ENCODE results near the gene PLVAP. TPM values are rescaled to one million over a fixed set of nuclear protein-coding genes. Genes with fewer than 3 reads are reported as not detected.

PLVAP gene
- total RNA-seq, 2 experiments from 2014 or later: not detected

- no peak overlapping the region for H3K27ac Mint-ChIP-seq
- no peak overlapping the region for H3K4me3 Mint-ChIP-seq
- no peaks in the 10 kb centered on the region for H3K9me3 Mint-ChIP-seq
- POLR2A ChIA-PET: no interaction called here
- peaks cover 45% of the 10 kb centered on the region for H3K36me3 Mint-ChIP-seq (ENCODE audit: low read depth)
- no peaks in the 10 kb centered on the region for H3K27me3 Mint-ChIP-seq
- CTCF ChIA-PET: interaction anchor here (1.5 kb wide), 1 partner anchor 9 kb away, joined by 7 read pairs; the partner anchor contains the start of gene MVB12A
- H3K4me1 Mint-ChIP-seq: peaks cover 35% of the 10 kb centered on the region
- no peak for DNase-seq
Measured at GRCh38 chr19:17409990-17410389, 32.8 kb upstream of the PLVAP start.

GRCh38 chr19:17406887-17407196 is 29.7 kb upstream of the PLVAP start:
- ChIA-PET POLR2A (interaction anchor here (1.1 to 2.7 kb wide), 2 partner anchors 13 to 14 kb away, joined by 3 to 14 read pairs; partner anchors contain the start of gene MVB12A), CTCF (interaction anchor here (0.7 to 1.2 kb wide), 3 partner anchors 9 to 21 kb away, joined by 3 to 4 read pairs (median 3); no protein-coding TSS in a partner anchor)
- Mint-ChIP-seq H3K4me3 (peak overlapping the region; percentile 96), H3K27me3 (no peaks in the 10 kb centered on the region), H3K27ac (peak overlapping the region; percentile 95), H3K36me3 (ENCODE audit: low read depth) (peaks cover 37% of the 10 kb centered on the region), H3K9me3 (no peaks in the 10 kb centered on the region), H3K4me1 (peaks cover 43% of the 10 kb centered on the region)
- no peak for DNase-seq

DNA sequence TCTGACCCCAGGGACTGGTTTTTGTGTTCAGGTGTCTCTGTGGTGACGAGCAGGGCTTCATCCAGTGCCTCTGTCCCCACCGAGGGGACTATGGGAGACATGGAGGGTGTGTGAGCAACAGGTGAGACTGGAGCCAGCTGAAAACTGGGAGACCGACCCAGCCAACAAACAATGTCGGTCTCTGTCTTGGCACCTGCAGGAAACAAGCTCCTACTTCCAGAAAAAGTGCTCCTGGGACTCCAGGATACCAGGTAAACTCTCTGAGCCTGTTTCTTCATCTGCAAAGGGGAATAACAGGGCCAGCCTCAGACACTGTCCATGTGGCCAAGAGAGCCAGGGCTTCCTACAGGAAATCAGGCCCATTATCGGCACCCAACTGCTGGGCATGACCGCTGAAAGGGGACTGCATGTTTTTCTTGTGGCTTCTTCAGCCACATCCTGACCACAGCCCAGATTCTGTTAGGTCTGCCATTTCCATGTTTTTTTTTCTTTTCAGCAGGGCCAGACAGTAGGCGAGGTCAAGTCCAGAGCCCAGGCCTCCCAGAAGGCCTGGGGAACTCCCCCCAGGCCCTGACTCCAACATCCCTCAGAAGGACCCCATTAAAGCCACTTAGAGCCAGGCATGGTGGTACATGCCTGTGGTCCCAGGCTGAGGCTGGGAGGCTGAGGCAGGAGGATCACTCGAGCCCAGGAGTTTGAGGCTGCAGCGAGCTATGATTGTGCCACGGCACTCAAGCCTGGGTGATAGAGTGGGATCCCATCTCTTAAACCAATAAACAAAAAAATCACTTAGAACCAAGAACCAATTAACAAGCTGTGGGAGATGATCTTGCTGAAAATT is 29.1 kb upstream of the PLVAP start:
- CTCF ChIA-PET: interaction anchor here (0.7 to 1.4 kb wide), 8 partner anchors 9 to 453 kb away, joined by 3 to 4 read pairs (median 3); partner anchors contain the start of genes MRPL34, MVB12A and RPL18A
- H3K4me3 Mint-ChIP-seq: peak overlapping the region; percentile 96
- peaks cover 42% of the 10 kb centered on the region for H3K4me1 Mint-ChIP-seq
- peak; percentile 44 for DNase-seq
- peak overlapping the region; percentile 95 for H3K27ac Mint-ChIP-seq
- no peaks in the 10 kb centered on the region for H3K9me3 Mint-ChIP-seq
- no peaks in the 10 kb centered on the region for H3K27me3 Mint-ChIP-seq
- peaks cover 35% of the 10 kb centered on the region for H3K36me3 Mint-ChIP-seq (ENCODE audit: low read depth)
- POLR2A ChIA-PET: interaction anchor here (0.5 to 2.7 kb wide), 3 partner anchors 13 to 114 kb away, joined by 3 to 14 read pairs (median 3); partner anchors contain the start of gene MVB12A

DNA sequence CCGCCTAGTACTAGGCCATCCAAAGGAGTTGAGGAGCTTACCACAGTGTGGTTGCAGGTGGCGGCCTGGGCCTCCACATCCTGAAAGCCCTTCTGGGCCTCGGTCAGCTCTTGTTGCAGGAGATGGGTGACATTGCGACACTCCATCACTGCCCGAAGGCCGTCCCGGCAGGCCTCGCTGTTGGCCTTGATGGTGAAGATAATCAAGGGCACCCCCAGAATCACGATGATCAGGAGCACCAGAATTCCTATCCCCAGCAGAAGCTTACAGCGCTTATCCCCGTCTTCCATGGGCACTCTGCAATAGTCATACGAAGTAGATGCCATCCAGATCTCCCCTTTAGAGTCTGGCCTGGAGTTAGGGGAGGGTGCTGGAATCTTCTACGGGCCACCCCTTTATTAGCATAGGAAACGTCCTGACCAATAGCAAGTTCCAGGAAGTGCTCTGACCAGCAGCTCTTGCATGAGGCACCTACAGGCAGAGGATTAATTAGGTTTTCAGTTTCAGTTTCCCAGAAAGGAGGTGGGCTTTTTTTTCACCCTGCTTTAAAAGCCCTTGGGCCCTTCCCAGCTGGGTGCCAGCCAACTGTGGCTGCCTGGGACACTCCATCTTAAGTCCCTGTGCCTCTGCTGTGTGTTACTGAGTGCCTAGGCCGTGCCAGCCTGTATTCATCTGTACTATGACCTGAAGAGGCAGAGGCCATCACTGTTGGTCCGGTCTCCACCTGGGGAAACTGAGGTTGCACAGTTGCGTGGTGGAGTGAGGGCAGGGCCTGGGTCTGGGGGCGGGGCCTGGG is 28.3 kb upstream of the PLVAP start, which contains the start of gene BST2:
TSS of gene BST2 (minus strand) at position 381 of the 796 bp plus-strand sequence. CDS start at position 326, 55 bp downstream.
- ChIA-PET POLR2A (interaction anchor here (0.5 to 2.7 kb wide), 3 partner anchors 14 to 1942 kb away, joined by 3 to 14 read pairs (median 5); partner anchors contain the start of gene MVB12A), CTCF (interaction anchor here (0.7 to 1.4 kb wide), 7 partner anchors 9 to 454 kb away, joined by 3 to 4 read pairs (median 3); partner anchors contain the start of genes MRPL34, MVB12A and RPL18A)
- Mint-ChIP-seq H3K27me3 (no peaks in the 10 kb centered on the region), H3K4me1 (peaks cover 42% of the 10 kb centered on the region), H3K9me3 (no peaks in the 10 kb centered on the region), H3K27ac (peak within 1 kb of the TSS; percentile 95), H3K4me3 (peak within 1 kb of the TSS; percentile 96), H3K36me3 (ENCODE audit: low read depth) (peaks cover 37% of the 10 kb centered on the region)
- peak; percentile 72 for DNase-seq

GRCh38 chr19:17404621-17405249 is 27.6 kb upstream of the PLVAP start:
- Mint-ChIP-seq H3K9me3 (no peaks in the 10 kb centered on the region), H3K27ac (peak overlapping the region; percentile 95), H3K4me1 (peaks cover 40% of the 10 kb centered on the region), H3K36me3 (ENCODE audit: low read depth) (peaks cover 37% of the 10 kb centered on the region), H3K4me3 (peak overlapping the region; percentile 96), H3K27me3 (no peaks in the 10 kb centered on the region)
- ChIA-PET POLR2A (interaction anchor here (2.7 kb wide), 1 partner anchor 15 kb away, joined by 14 read pairs; the partner anchor contains the start of gene MVB12A), CTCF (interaction anchor here (0.7 to 1.4 kb wide), 5 partner anchors 8 to 455 kb away, joined by 3 read pairs; partner anchors contain the start of genes CCDC194, MRPL34 and RPL18A)
- DNase-seq: no peak

DNA sequence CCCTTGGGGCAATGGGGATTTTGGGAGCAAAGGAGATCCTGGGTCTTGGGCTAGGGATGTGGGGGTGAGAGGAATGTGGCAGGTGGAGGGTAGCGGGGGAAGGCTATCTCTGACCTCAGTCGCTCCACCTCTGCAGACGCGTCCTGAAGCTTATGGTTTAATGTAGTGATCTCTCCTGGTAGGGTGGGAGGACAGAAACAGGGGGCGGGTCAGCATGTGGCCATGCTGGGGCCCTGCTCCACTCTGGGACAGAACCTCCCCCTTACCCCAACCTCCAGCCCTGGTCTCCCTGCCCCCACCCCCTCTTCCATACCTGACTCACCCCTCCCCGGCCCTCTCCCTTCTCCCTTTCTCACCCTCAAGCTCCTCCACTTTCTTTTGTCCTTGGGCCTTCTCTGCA is 26.9 kb upstream of the PLVAP start:
- ChIA-PET POLR2A (no interaction called here), CTCF (interaction anchor here (0.7 to 1.7 kb wide), 5 partner anchors 10 to 57 kb away, joined by 3 to 7 read pairs (median 5); partner anchors contain the start of genes CCDC194 and MVB12A)
- Mint-ChIP-seq H3K4me1 (peaks cover 38% of the 10 kb centered on the region), H3K36me3 (ENCODE audit: low read depth) (peaks cover 37% of the 10 kb centered on the region), H3K27me3 (no peaks in the 10 kb centered on the region), H3K9me3 (no peaks in the 10 kb centered on the region), H3K4me3 (peak overlapping the region; percentile 96), H3K27ac (peak overlapping the region; percentile 95)
- DNase-seq: no peak

DNA sequence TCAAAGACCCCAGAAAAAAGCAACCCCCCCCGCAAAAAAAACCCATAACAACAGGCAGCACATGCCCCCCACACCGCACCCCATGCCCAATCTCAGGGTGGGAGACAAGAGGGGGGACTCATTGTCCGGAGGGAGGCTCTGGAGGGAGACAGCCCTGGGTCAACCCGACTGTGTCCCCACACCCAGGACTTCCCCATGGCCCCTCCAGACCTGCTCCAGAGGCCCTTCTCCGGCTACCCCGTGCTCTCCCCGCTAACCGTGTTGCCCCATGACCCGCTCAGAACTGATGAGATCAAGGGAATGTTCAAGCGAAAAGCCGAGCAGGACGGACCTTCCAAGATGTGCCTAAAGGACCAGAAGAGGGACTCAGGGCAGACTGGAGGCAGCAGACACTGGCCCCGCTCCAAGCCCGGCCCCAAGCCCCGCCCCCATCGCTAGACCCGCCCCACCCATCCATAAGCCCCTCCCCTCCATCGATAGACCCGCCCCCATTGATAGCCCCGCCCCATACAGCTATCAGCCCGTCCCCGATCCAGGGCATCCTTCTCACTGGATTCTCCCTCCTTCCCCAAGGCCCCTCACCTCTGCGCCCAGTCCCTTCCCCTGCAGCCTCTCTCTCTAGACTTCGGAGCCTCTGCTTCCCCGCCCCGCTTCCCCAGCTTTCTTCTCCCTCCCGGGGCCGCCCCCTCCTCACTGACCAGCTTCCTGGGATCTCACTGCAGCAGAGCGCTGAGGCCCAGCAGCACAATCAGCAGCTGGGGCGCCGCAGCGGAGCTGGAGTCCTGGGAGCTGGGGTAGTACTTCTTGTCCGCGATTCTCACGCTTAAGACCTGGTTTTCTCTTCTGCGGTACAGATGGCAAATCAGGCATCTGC is 26.1 kb upstream of the PLVAP start:
- peak overlapping the region; percentile 96 for H3K4me3 Mint-ChIP-seq
- peaks cover 41% of the 10 kb centered on the region for H3K4me1 Mint-ChIP-seq
- H3K36me3 Mint-ChIP-seq (ENCODE audit: low read depth): peaks cover 40% of the 10 kb centered on the region
- H3K27ac Mint-ChIP-seq: peak overlapping the region; percentile 74
- POLR2A ChIA-PET: no interaction called here
- no peaks in the 10 kb centered on the region for H3K9me3 Mint-ChIP-seq
- CTCF ChIA-PET: interaction anchor here (0.6 to 1.7 kb wide), 7 partner anchors 9 to 449 kb away, joined by 3 to 7 read pairs (median 3); partner anchors contain the start of genes CCDC194 and MVB12A
- peak; percentile 54 for DNase-seq
- H3K27me3 Mint-ChIP-seq: no peaks in the 10 kb centered on the region

DNA sequence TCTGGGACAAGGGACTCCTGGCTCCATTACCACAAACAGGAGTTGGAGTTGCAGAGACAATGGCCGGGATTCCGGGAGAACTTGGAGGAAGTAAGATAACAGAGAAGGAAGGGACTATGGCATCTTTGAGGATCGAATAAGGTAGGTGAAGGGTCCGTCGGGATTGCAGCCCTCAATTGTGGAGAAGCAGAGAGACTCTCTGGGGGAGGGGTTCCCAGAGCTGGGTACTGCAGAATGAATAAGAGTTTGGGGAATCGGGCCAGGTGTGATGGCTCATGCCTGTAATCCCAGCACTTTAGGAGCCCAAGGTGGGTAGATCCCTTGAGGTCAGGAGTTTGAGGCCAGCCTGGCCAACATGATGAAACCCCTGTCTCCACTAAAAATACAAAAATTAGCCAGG is 24.5 kb upstream of the PLVAP start:
- POLR2A ChIA-PET: no interaction called here
- H3K36me3 Mint-ChIP-seq (ENCODE audit: low read depth): peaks cover 42% of the 10 kb centered on the region
- CTCF ChIA-PET: interaction anchor here (0.7 kb wide), 1 partner anchor 152 kb away, joined by 3 read pairs; no protein-coding TSS in a partner anchor

GRCh38 chr19:17398902-17399527 is 21.9 kb upstream of the PLVAP start:
- no peak overlapping the region for H3K27ac Mint-ChIP-seq
- H3K9me3 Mint-ChIP-seq: no peaks in the 10 kb centered on the region
- H3K27me3 Mint-ChIP-seq: no peaks in the 10 kb centered on the region
- H3K4me3 Mint-ChIP-seq: no peak overlapping the region
- peaks cover 32% of the 10 kb centered on the region for H3K36me3 Mint-ChIP-seq (ENCODE audit: low read depth)
- POLR2A ChIA-PET: interaction anchor here (0.8 kb wide), 1 partner anchor 220 kb away, joined by 5 read pairs; no protein-coding TSS in a partner anchor
- DNase-seq: no peak
- CTCF ChIA-PET: interaction anchor here (0.5 to 0.6 kb wide), 2 partner anchors 22 to 26 kb away, joined by 3 read pairs; no protein-coding TSS in a partner anchor
- peaks cover 30% of the 10 kb centered on the region for H3K4me1 Mint-ChIP-seq

More for the DNA sequence above, 24.5 kb upstream of the PLVAP start:
- no peak overlapping the region for H3K27ac Mint-ChIP-seq
- H3K4me3 Mint-ChIP-seq: no peak overlapping the region
- no peaks in the 10 kb centered on the region for H3K9me3 Mint-ChIP-seq
- no peaks in the 10 kb centered on the region for H3K27me3 Mint-ChIP-seq
- H3K4me1 Mint-ChIP-seq: peaks cover 27% of the 10 kb centered on the region
- no peak for DNase-seq

DNA sequence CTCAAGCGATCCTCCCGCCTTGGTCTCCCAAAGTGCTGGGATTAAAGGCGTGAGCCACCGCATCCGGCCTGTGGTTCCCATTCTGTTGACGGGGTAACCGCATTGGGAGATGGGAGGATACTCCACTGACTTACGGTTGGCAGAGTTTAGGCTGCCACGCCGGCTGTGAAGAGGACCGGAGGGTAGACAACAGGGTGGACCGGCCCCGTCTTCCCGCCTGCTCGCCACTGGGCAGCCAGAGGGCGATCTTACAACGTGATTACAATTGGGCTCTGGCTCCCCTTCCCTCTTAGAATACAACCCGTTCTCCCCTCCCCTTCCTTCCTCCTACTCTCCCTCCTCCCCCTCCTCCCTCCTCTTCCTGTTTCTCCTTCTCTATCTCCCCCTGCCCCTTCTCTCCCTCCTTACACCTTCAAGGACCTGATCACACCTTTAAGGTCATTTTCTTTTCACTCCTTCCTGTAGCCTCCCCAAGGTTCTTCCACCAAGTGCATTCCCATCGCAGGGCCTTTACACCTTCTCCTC is 17.8 kb upstream of the PLVAP start:
- peaks cover 18% of the 10 kb centered on the region for H3K36me3 Mint-ChIP-seq (ENCODE audit: low read depth)
- H3K27ac Mint-ChIP-seq: peak overlapping the region; percentile 27
- ChIA-PET POLR2A (no interaction called here), CTCF (interaction anchor here (0.6 to 1.0 kb wide), 4 partner anchors 9 to 283 kb away, joined by 3 read pairs; no protein-coding TSS in a partner anchor)
- H3K4me1 Mint-ChIP-seq: peaks cover 32% of the 10 kb centered on the region
- peaks cover 7% of the 10 kb centered on the region for H3K27me3 Mint-ChIP-seq
- peak; percentile 26 for DNase-seq
- no peaks in the 10 kb centered on the region for H3K9me3 Mint-ChIP-seq
- peak overlapping the region; percentile 25 for H3K4me3 Mint-ChIP-seq

Data from activated CD4-positive, alpha-beta T cell treated with anti-CD3 and anti-CD28 coated beads, Interleukin-2, amount 10 ng/mL, durations not matched to agents 7 days and 5 days (primary cell).